ENCODE results near the gene VWA8. TPM values are rescaled to one million over a fixed set of nuclear protein-coding genes. Genes with fewer than 3 reads are reported as not detected.

Gene VWA8
- total and polyA plus RNA-seq, 2 of the 13 experiments (the other 11 are each of a cell fraction or from before 2014, with no cell fraction given), result 9.1 to 17.3 TPM

GRCh38 chr13:41961466-41961760, 504 bp upstream of the VWA8 start (continued):
- TF ChIP-seq ZNF558 (CRISPR knock-in tag; IDR thresholded peaks at IDR 0.05; ENCODE audit: borderline replicate concordance) (0 out of 2 replicates have a peak, but pooled peaks have one; percentile 4), SMARCE1 (IDR thresholded peaks at IDR 0.05; ENCODE audit: borderline replicate concordance) (no peak), TERF1 (CRISPR knock-in tag; IDR thresholded peaks at IDR 0.05) (no peak), KDM2A (CRISPR knock-in tag; IDR thresholded peaks at IDR 0.05; ENCODE audit: borderline replicate concordance, low read depth) (no peak), ZNF124 (CRISPR knock-in tag; IDR thresholded peaks at IDR 0.05) (no peak)

- Histone ChIP-seq H3K27me3 (ENCODE audit: control insufficient read depth in 1 of 2, insufficient read depth in 2 of 2, low read length in 2 of 2) (peaks cover 0 to 3% of the 10 kb centered on the region in 2 experiments; a peak in 1 of 5 replicates), H3K9me3 (ENCODE audit: low read length) (no peaks in the 10 kb centered on the region), H2AFZ (ENCODE audit: low read length) (peak overlapping the region; percentile 48), H3K9ac (ENCODE audit: insufficient read depth, low read depth, low read length) (peak overlapping the region; percentile 89), H3K4me2 (ENCODE audit: low read depth, low read length) (peak overlapping the region; percentile 82), H4K20me1 (ENCODE audit: insufficient read depth, low read length) (peaks cover 5% of the 10 kb centered on the region; the same call in 1 of the 2 replicates), H3K4me1 (ENCODE audit: insufficient read depth, low read length) (peaks cover 55% of the 10 kb centered on the region), H3K79me2 (ENCODE audit: insufficient read depth, low read length) (peaks cover 47% of the 10 kb centered on the region), H3K4me3 (replicated peaks in 1 of 3; ENCODE audit: insufficient read depth in 1 of 3, low read depth in 2 of 3, low read length in 3 of 3) (peak overlapping the region; percentile 78 to 96 (median 88)), H3K27ac (ENCODE audit: extremely low read length, insufficient read depth, low read length) (peak overlapping the region; percentile 81), H3K36me3 (replicated peaks in 1 of 2; ENCODE audit: control insufficient read depth in 1 of 2, insufficient read depth in 2 of 2, low read length in 2 of 2) (no peaks in the 10 kb centered on the region)
- TF ChIP-seq PBX2 (CRISPR knock-in tag; IDR thresholded peaks at IDR 0.05) (no peak), KMT2B (CRISPR knock-in tag; IDR thresholded peaks at IDR 0.05) (no peak), HIC2 (CRISPR knock-in tag; IDR thresholded peaks at IDR 0.05; ENCODE audit: low read depth) (no peak), MYC (CRISPR knock-in tag; IDR thresholded peaks at IDR 0.05; ENCODE audit: borderline replicate concordance) (no peak), ZMYM2 (CRISPR knock-in tag; IDR thresholded peaks at IDR 0.05) (0 out of 2 replicates have a peak, but pooled peaks have one; percentile 7), SNAI1 (CRISPR knock-in tag; IDR thresholded peaks at IDR 0.05; ENCODE audit: borderline replicate concordance) (0 out of 2 replicates have a peak, but pooled peaks have one; percentile 14), FOXA3 (CRISPR knock-in tag; IDR thresholded peaks at IDR 0.05) (no peak), SPEN (CRISPR knock-in tag; IDR thresholded peaks at IDR 0.05; ENCODE audit: low read depth) (no peak), ZNF724P (CRISPR knock-in tag; IDR thresholded peaks at IDR 0.05; ENCODE audit: borderline replicate concordance) (no peak), HNF4A (CRISPR knock-in tag; IDR thresholded peaks at IDR 0.05) (peak; percentile 33; the same call in 1 of the 2 replicates), ZNF556 (CRISPR knock-in tag; IDR thresholded peaks at IDR 0.05; ENCODE audit: borderline replicate concordance) (no peak), ZNF160 (CRISPR knock-in tag; IDR thresholded peaks at IDR 0.05) (no peak)
- ChIA-PET POLR2A (interaction anchor here (0.7 to 1.8 kb wide), 5 partner anchors 13 to 59 kb away, joined by 3 to 13 read pairs (median 5); no protein-coding TSS in a partner anchor), CTCF (ENCODE audit: low intra/inter-chr PET ratio, low total read pairs) (no interaction called here)
- ATAC-seq (peak; percentile 75), FAIRE-seq (peak; percentile 21), DNase-seq (ENCODE audit: low spot score) (peak; percentile 46)
- TSS peak; percentile 61 for BruUV-seq (replicated peaks)
- WGBS (ENCODE audit: low lambda C conversion rate), result 2% methylated on average over 8 of the region's 9 CpGs
- in situ Hi-C loops (cut with HindIII; ENCODE audit: extremely low pct_ligation_motif_present, low pct_unique_long_range_greater_than_20kb), result no loop called here
- intact Hi-C loops (cut with micrococcal nuclease; ENCODE audit: unreplicated experiment), result loop anchor here (2.0 kb wide), 1 partner anchor 81 kb away; no protein-coding TSS in a partner anchor
Observed at GRCh38 chr13:41960211-41960636, 685 bp downstream of the VWA8 start.
